Aorta (tissue), 5 donors: ENCODE measurements around the gene EPM2AIP1. TPM values are rescaled to one million over a fixed set of nuclear protein-coding genes. Genes with fewer than 3 reads are reported as not detected.

ENCODE experiments used
- ATAC-seq: fragments of 200-7000 bp; cut with Tn5 transposase; one replicate; pipeline ENCODE4 v1.9.1; 2022; ENCODE audit warnings: moderate library complexity; ENCODE audit not compliant: low FRiP score
- DNase-seq, 2 donors: peaks; one replicate each; pipeline ENCODE4 v3.0.0-alpha.2; 2020
- H3K27ac ChIP-seq, 2 donors: one replicate each; pipeline ENCODE4 v1.5.1; 2013; ENCODE audit warnings: low read length in 2 of 2, mild to moderate bottlenecking in 2 of 2, moderate library complexity in 2 of 2, control low read depth in 1 of 2, inconsistent platforms in 1 of 2, low read depth in 1 of 2
- H3K27me3 ChIP-seq, 2 donors: one replicate each; pipeline ENCODE4 v1.6.1; 2013; ENCODE audit warnings: control low read depth in 1 of 2, low read length in 1 of 2, mild to moderate bottlenecking in 1 of 2, moderate library complexity in 1 of 2; ENCODE audit not compliant: insufficient read depth in 2 of 2, control insufficient read depth in 1 of 2
- H3K36me3 ChIP-seq, 2 donors: one replicate each; pipeline ENCODE4 v1.6.1; 2013; ENCODE audit warnings: control low read depth in 1 of 2, low read length in 1 of 2, mild to moderate bottlenecking in 1 of 2; ENCODE audit not compliant: insufficient read depth in 2 of 2, control insufficient read depth in 1 of 2
- H3K4me1 ChIP-seq, 2 donors: one replicate each; pipeline ENCODE4 v1.6.1; 2013; ENCODE audit warnings: low read length in 2 of 2, control low read depth in 1 of 2, mild to moderate bottlenecking in 1 of 2, moderate library complexity in 1 of 2; ENCODE audit not compliant: insufficient read depth in 2 of 2, control insufficient read depth in 1 of 2
- H3K4me3 ChIP-seq, 2 donors: one replicate each; pipeline ENCODE4 v1.5.1; 2013; ENCODE audit warnings: low read length in 2 of 2, control low read depth in 1 of 2, mild to moderate bottlenecking in 1 of 2
- H3K9me3 ChIP-seq: one replicate; pipeline ENCODE4 v1.6.1; 2013; ENCODE audit warnings: mild to moderate bottlenecking, low read length; ENCODE audit not compliant: control insufficient read depth
- WGBS, 2 donors: extraction: QIAGEN DNeasy Blood & Tissue Kit; methylation state at CpG; one replicate each; pipeline ENCODE4 v1.1.7; 2013; 5-methylcytosine and 5-hydroxymethylcytosine counted together
- intact Hi-C, 2 donors: fragments of 100-400 bp; cut with DNase I; formaldehyde crosslinking; loops; one replicate each; pipeline versions ENCODE4 v1.14.2 to v1.15.0; 2022
- polyA plus RNA-seq, 2 donors: library from polyadenylated mRNA; stranded (reverse); fragments of 200-250 nt; gene quantifications; one replicate each; pipeline ENCODE4 v1.2.3, GENCODE V29; 2013
- total RNA-seq, 2 donors: library from RNA; stranded (reverse); fragmentation: NEBNext Ultra II Directional; extraction: Animal tissue kit (Norgen Biotek cat#: 25700); gene quantifications; one replicate each; pipeline ENCODE4 v1.2.1, GENCODE V29; 2021
- donor health status: healthy with polysubstance abuse.
- donor health status: Bipolar disorder and iron deficiency.
- donor health status: DM: no; HTN: no; CAD: no.
- donor health status: DM: no; HTN: no; CAD: no.
- donor health status: DM: yes; HTN: yes; CAD: no.

Gene EPM2AIP1
- total and polyA plus RNA-seq, 4 donors = 2.5 to 21.0 (median 15.4) TPM

DNA sequence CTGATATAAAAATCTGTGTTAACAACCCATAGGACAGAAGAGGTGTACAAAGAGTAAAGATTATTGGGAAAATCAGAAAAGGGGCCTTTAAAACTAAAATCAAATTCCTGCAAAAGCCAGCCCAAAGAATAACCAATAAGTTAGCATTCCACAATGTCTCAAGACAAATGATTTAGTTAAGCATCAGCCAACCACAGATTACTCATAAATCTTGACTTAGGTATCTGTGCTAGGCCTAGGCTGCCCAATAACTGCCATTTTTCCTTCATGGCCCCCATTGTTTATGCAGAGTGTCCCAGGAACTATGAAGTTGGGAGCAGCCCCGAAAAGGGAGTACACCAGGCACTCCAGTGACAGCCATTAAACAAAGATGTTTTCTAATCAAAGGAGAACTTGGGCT, 55.4 kb downstream of the EPM2AIP1 start:
- intact Hi-C loops = no loop called here
- H3K27ac ChIP-seq = no peak overlapping the region
- peaks cover 3 to 7% of the 10 kb centered on the region in 2 donors for H3K4me1 ChIP-seq
- WGBS, 2 donors = 84 to 95% methylated on average over 1 of the region's 1 CpG
- H3K27me3 ChIP-seq = no peaks in the 10 kb centered on the region
- no peaks in the 10 kb centered on the region for H3K36me3 ChIP-seq
- no peak overlapping the region for H3K4me3 ChIP-seq
- H3K9me3 ChIP-seq = no peaks in the 10 kb centered on the region
- ATAC-seq = no peak
- DNase-seq = no peak

Other genes with a start within 250 kb of the EPM2AIP1 start
- under 1 TPM; 0.06 to 0.18 TPM for gene DCLK3, start 228.6 kb downstream of the EPM2AIP1 start, total RNA-seq
- gene DCLK3, start 228.6 kb downstream of the EPM2AIP1 start, polyA plus RNA-seq = under 1 TPM in 1 of 2 donors, not detected in 1; 0.13 TPM
- 10 to 100 TPM; 24.9 to 47.1 TPM for gene TRANK1, start 48.1 kb downstream of the EPM2AIP1 start, total RNA-seq
- gene TRANK1, start 48.1 kb downstream of the EPM2AIP1 start, polyA plus RNA-seq = 10 to 100 TPM in 1 of 2 donors, 1 to 10 TPM in 1; 5.0 to 40.9 TPM
- gene MLH1, start 387 bp upstream of the EPM2AIP1 start, total RNA-seq = 10 to 100 TPM; 26.0 to 28.0 TPM
- 10 to 100 TPM; 19.5 to 21.9 TPM for gene MLH1, start 387 bp upstream of the EPM2AIP1 start, polyA plus RNA-seq
- gene LRRFIP2, start 181.5 kb upstream of the EPM2AIP1 start, total RNA-seq = 10 to 100 TPM; 62.9 to 96.9 TPM
- 10 to 100 TPM; 44.5 to 51.1 TPM for gene LRRFIP2, start 181.5 kb upstream of the EPM2AIP1 start, polyA plus RNA-seq